ENCODE results near the gene KLK14. TPM values are rescaled to one million over a fixed set of nuclear protein-coding genes. Genes with fewer than 3 reads are reported as not detected.

The KLK14 gene
- total RNA-seq (not detected), polyA plus RNA-seq (under 1 TPM in 1 of 3 donors, not detected in 2; 0.20 TPM)
- long read RNA-seq, donor 1, result 0 reads
- long read RNA-seq, donor 2, result 0 reads

DNA sequence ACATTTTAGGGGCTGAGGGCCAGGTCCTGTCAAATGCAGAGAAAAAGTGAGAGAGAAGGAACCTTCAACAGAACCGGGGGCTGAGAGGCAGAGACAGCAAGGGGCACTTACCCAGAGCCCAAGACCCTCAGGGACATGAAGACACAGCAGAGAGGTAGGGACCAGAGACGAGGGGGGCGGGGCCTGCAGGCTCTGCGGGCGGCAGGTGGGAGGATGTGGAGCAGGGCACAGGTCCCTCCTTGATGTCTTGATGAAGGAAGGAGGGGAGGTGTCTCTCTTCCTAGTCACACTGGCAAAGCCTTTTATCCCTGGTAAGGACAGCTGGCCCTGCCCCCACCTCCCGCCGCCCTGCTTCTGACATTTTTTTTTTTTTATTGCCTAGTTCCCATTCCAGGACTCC is at the start of gene KLK14:
TSS of gene KLK14 (minus strand) at position 277 of the 400 bp plus-strand sequence. CDS start at position 4, 273 bp downstream.
- Histone ChIP-seq H3K36me3 (ENCODE audit: insufficient read depth in 1 of 2, low read depth in 1 of 2) (no peaks in the 10 kb centered on the region), H3K27ac (no peak within 1 kb of the TSS), H3K27me3 (ENCODE audit: insufficient read depth in 3 of 3, low read length in 2 of 3) (peaks cover 0 to 6% (median 0%) of the 10 kb centered on the region in 3 donors), H3K4me3 (no peak within 1 kb of the TSS), H3K9me3 (no peaks in the 10 kb centered on the region), H3K4me1 (no peaks in the 10 kb centered on the region)
- no peak for TF ChIP-seq CTCF (IDR thresholded peaks at IDR 0.05)
- intact Hi-C loops (cut with DNase I), result no loop called here
- ATAC-seq, result no peak
- DNase-seq, result no peak
- WGBS, 3 donors, result 22 to 23% (median 22%) methylated on average over 7 of the region's 7 CpGs

- no peak overlapping the region for H3K4me3 ChIP-seq
- no peaks in the 10 kb centered on the region for H3K9me3 ChIP-seq
- no peak overlapping the region for H3K27ac ChIP-seq
- H3K4me1 ChIP-seq, result no peaks in the 10 kb centered on the region
- ATAC-seq (no peak), DNase-seq (no peak)
- no peaks in the 10 kb centered on the region for H3K27me3 ChIP-seq (ENCODE audit: insufficient read depth in 3 of 3, low read length in 2 of 3)
- TF ChIP-seq CTCF (IDR thresholded peaks at IDR 0.05), result no peak
- no peaks in the 10 kb centered on the region for H3K36me3 ChIP-seq (ENCODE audit: insufficient read depth in 1 of 2, low read depth in 1 of 2)
- intact Hi-C loops (cut with DNase I), result no loop called here
- WGBS, 3 donors, result 43 to 50% (median 43%) methylated on average over 24 of the region's 24 CpGs
Measured at GRCh38 chr19:51131780-51132680, 49.3 kb upstream of the KLK14 start.

DNA sequence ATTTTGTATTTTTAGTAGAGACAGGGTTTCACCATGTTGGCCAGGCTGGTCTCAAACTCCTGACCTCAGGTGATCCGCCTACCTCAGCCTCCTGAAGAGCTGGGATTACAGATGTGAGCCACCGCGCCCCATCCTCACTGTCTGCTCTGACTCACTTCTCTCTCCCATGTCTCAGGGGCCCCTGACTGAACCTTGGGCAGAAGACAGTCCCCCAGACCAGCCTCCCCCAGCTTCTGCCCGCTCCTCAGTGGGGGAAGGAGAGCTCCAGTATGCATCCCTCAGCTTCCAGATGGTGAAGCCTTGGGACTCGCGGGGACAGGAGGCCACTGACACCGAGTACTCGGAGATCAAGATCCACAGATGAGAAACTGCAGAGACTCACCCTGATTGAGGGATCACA is 47.0 kb upstream of the KLK14 start:
- H3K36me3 ChIP-seq (ENCODE audit: insufficient read depth in 1 of 2, low read depth in 1 of 2), result no peaks in the 10 kb centered on the region
- DNase-seq, result no peak
- peaks cover 0 to 6% (median 0%) of the 10 kb centered on the region in 3 donors for H3K27me3 ChIP-seq (ENCODE audit: insufficient read depth in 3 of 3, low read length in 2 of 3)
- intact Hi-C loops (cut with DNase I), result no loop called here
- 84 to 85% (median 84%) methylated on average over 7 to 8 of the region's 8 CpGs for WGBS, 3 donors
- no peaks in the 10 kb centered on the region for H3K9me3 ChIP-seq
- no peaks in the 10 kb centered on the region for H3K4me1 ChIP-seq
- H3K27ac ChIP-seq, result no peak overlapping the region
- no peak overlapping the region for H3K4me3 ChIP-seq
- ATAC-seq, result no peak
- TF ChIP-seq CTCF (IDR thresholded peaks at IDR 0.05), result no peak

GRCh38 chr19:51128227-51128626 is 45.5 kb upstream of the KLK14 start:
- intact Hi-C loops (cut with DNase I), result no loop called here
- no peaks in the 10 kb centered on the region for H3K9me3 ChIP-seq
- 86 to 88% (median 87%) methylated on average over 7 of the region's 7 CpGs for WGBS, 3 donors
- no peak for TF ChIP-seq CTCF (IDR thresholded peaks at IDR 0.05)
- ATAC-seq (no peak), DNase-seq (no peak)
- H3K27me3 ChIP-seq (ENCODE audit: insufficient read depth in 3 of 3, low read length in 2 of 3), result peaks cover 0 to 6% (median 0%) of the 10 kb centered on the region in 3 donors
- no peaks in the 10 kb centered on the region for H3K36me3 ChIP-seq (ENCODE audit: insufficient read depth in 1 of 2, low read depth in 1 of 2)
- H3K27ac ChIP-seq, result no peak overlapping the region
- H3K4me1 ChIP-seq, result no peaks in the 10 kb centered on the region
- no peak overlapping the region for H3K4me3 ChIP-seq
